Kidney (tissue), 14 donors: ENCODE measurements around the gene IBA57. TPM values are rescaled to one million over a fixed set of nuclear protein-coding genes. Genes with fewer than 3 reads are reported as not detected.
"Not testable (repeated sequence)": the region's sequence is repeated elsewhere in the genome, so short reads cannot be mapped to it uniquely, and the experiment has no call there.

ENCODE experiments used
- DNase-seq, 5 donors: peaks; one replicate each; pipeline ENCODE4 v3.0.0-alpha.2; 2013 to 2020
- FAIRE-seq: peaks from 2 replicates; lab custom pipeline; 2012; peaks lifted over from hg19 to GRCh38; lab: Jason Lieb, UNC
- H3K27ac ChIP-seq, 2 donors: one replicate each; pipeline ENCODE4 v1.7.0; 2013; ENCODE audit warnings: low read depth in 2 of 2, low read length in 2 of 2, inconsistent platforms in 1 of 2
- H3K27me3 ChIP-seq: one replicate; pipeline ENCODE4 v1.7.1; 2013; ENCODE audit warnings: low read length, inconsistent platforms; ENCODE audit not compliant: control insufficient read depth, insufficient read depth
- H3K36me3 ChIP-seq, 3 donors: one replicate each; pipeline versions ENCODE4 v1.7.0 to v1.7.1; 2013; ENCODE audit warnings: low read length in 3 of 3, control low read depth in 1 of 3, inconsistent platforms in 1 of 3; ENCODE audit not compliant: insufficient read depth in 3 of 3, control insufficient read depth in 2 of 3
- H3K4me1 ChIP-seq, 3 donors: one replicate each; pipeline versions ENCODE4 v1.7.0 to v1.7.1; 2013; ENCODE audit warnings: low read length in 3 of 3, inconsistent platforms in 1 of 3, low read depth in 1 of 3; ENCODE audit not compliant: control insufficient read depth in 2 of 3, insufficient read depth in 2 of 3
- H3K4me3 ChIP-seq, 3 donors: one replicate each; pipeline versions ENCODE4 v1.7.0 to v1.8.1; 2013; ENCODE audit warnings: low read length in 3 of 3, control low read depth in 1 of 3, inconsistent platforms in 1 of 3
- H3K9ac ChIP-seq, 3 donors: one replicate each; pipeline versions ENCODE4 v1.7.0 to v1.7.1; 2013; ENCODE audit warnings: low read length in 3 of 3, control low read depth in 1 of 3, inconsistent platforms in 1 of 3
- H3K9me3 ChIP-seq, 3 donors: one replicate each; pipeline versions ENCODE4 v1.7.0 to v1.7.1; 2013; ENCODE audit warnings: low read length in 3 of 3, control low read depth in 1 of 3, inconsistent platforms in 1 of 3; ENCODE audit not compliant: control insufficient read depth in 2 of 3, insufficient read depth in 1 of 3
- CTCF ChIP-seq: IDR thresholded peaks from 3 replicates; pipeline ENCODE4 v1.5.1; 2012; ENCODE audit warnings: mild to moderate bottlenecking, moderate library complexity, borderline replicate concordance; ENCODE audit not compliant: insufficient read depth; ENCODE audit errors: extremely low read depth
- intact Hi-C: fragments of 100-400 bp; cut with DNase I; formaldehyde crosslinking; loops from one replicate; pipeline ENCODE4 v1.11.1; 2022
- polyA plus RNA-seq: library from polyadenylated mRNA; stranded (reverse); fragments of 350-450 nt; fragmentation: Illumina TruSeq; extraction: RNeasy Lipid Tissue Mini Kit (QIAGEN cat#74804); gene quantifications from one replicate; pipeline ENCODE4 v1.2.3, GENCODE V29; 2014; ENCODE audit warnings: low read depth, low replicate concordance; ENCODE audit not compliant: insufficient read depth
- total RNA-seq: library from RNA; stranded (reverse); fragmentation: NEBNext Ultra II Directional; extraction: Animal tissue kit (Norgen Biotek cat#: 25700); gene quantifications from one replicate; pipeline ENCODE4 v1.2.1, GENCODE V29; 2021
- donor health status: control.
- donor health status: control.
- donor health status: control.
- donor health status: control.
- donor health status: control.
- donor health status: DM: yes; HTN: yes; CAD: no.
- donor health status: Normal renal cell carcinoma (clear cell type).

IBA57 gene
- total and polyA plus RNA-seq, 2 donors from 2014 or later: 4.7 to 13.0 TPM

DNA sequence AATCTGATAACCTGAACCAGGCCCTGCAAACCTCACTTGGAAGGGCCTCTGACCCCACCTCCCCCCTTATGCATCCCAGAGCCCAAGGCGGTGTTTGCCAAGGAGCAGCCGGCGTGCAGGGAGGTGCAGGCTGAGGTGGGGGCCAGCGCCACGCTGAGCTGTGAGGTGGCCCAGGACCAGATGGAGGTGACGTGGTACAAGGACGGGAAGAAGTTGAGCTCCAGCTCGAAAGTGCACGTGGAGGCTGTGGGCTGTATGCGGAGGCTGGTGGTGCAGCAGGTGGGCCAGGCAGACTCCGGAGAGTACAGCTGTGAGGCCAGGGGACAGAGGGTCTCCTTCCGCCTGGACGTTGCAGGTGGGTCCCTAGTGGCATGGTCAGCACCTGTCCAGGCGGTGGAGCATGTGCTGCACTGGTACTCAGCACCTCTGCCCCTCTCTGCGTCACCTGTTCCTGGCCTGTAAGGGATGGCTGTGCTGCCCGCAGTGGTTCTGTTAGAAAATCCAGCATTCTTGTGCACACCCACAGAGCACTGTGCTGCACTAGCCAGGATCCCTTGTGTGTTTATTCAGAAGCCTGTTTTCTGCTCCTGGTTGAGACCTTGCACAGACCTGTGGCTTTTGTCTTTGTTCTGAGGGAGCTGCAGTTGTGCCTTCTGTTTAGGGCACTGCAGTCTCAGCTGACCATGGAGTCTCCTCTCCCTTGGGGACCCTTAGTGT is 53.8 kb downstream of the IBA57 start:
- FAIRE-seq (no peak), DNase-seq (no peak)
- Histone ChIP-seq H3K36me3 (peaks cover 0 to 3% (median 0%) of the 10 kb centered on the region in 3 donors), H3K4me3 (no peak overlapping the region), H3K27me3 (no peaks in the 10 kb centered on the region), H3K9ac (no peak overlapping the region), H3K27ac (no peak overlapping the region), H3K4me1 (no peaks in the 10 kb centered on the region), H3K9me3 (peaks cover 0 to 3% (median 0%) of the 10 kb centered on the region in 3 donors)
- no peak for TF ChIP-seq CTCF
- intact Hi-C loops: no loop called here

DNA sequence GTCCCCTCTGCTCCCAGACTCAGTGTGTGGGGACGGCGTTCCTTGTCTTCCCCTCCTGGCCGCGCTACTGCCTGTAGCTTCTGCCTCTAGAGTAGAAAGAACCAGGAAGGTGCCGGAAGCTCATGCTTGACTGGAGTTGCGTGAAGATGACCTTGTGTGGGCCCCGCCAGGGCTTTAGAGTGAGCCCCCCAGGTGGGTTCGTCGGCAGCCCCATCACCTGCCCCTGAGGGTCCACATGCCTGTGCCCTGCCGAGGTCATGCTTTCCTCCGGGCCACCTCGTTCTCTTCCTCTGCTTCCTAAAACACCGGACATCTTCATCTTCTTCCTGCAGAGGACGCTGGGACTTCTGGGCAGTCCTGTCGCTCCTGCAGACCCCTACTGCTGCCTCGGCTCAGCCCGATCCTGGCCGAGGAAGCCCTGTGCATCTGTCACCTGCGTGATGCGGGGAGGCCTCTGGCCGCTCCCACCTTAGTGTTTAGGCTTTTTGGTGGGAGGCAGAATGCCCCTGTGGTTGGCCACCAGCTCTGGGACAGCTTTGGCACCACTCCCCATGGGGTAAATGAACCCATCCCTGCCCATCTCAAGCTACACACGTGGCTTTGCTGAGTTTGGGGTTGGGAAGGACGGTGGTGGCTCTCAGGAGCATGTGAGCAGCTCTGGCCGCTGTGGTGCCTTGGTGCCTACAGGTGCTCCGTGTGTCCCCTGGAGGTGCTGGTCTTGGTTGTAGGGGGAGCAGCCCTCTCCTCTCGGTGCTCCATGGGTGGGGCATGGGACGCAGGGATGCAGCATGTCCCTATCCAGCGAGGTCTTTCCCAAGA is 54.6 kb downstream of the IBA57 start:
- FAIRE-seq (no peak), DNase-seq (no peak)
- no peak overlapping the region for H3K4me3 ChIP-seq
- TF ChIP-seq CTCF: no peak
- H3K9ac ChIP-seq: no peak overlapping the region
- intact Hi-C loops: no loop called here
- no peak overlapping the region for H3K27ac ChIP-seq
- no peaks in the 10 kb centered on the region for H3K27me3 ChIP-seq
- peaks cover 0 to 10% (median 0%) of the 10 kb centered on the region in 3 donors for H3K9me3 ChIP-seq
- H3K36me3 ChIP-seq: peaks cover 3 to 5% (median 4%) of the 10 kb centered on the region in 3 donors
- H3K4me1 ChIP-seq: no peaks in the 10 kb centered on the region

GRCh38 chr1:228221097-228221496 is 55.5 kb downstream of the IBA57 start:
- FAIRE-seq, H3K27ac ChIP-seq, intact Hi-C loops, H3K4me1 ChIP-seq, H3K9ac ChIP-seq, H3K27me3 ChIP-seq, H3K4me3 ChIP-seq, DNase-seq: not testable (repeated sequence)
- peaks cover 4 to 12% (median 7%) of the 10 kb centered on the region in 3 donors for H3K36me3 ChIP-seq
- H3K9me3 ChIP-seq: peaks cover 0 to 14% (median 0%) of the 10 kb centered on the region in 3 donors

GRCh38 chr1:228222548-228222947 is 56.9 kb downstream of the IBA57 start:
- H3K4me1 ChIP-seq: no peaks in the 10 kb centered on the region
- DNase-seq: no peak
- no peak overlapping the region for H3K4me3 ChIP-seq
- peaks cover 0 to 14% (median 0%) of the 10 kb centered on the region in 3 donors for H3K9me3 ChIP-seq
- TF ChIP-seq CTCF: no peak
- FAIRE-seq: no peak
- H3K27ac ChIP-seq: no peak overlapping the region
- H3K36me3 ChIP-seq: peaks cover 4 to 12% (median 7%) of the 10 kb centered on the region in 3 donors
- H3K27me3 ChIP-seq: no peaks in the 10 kb centered on the region
- H3K9ac ChIP-seq: no peak overlapping the region
- intact Hi-C loops: no loop called here
